ENCODE measurements around the gene DHFR. TPM values are rescaled to one million over a fixed set of nuclear protein-coding genes. Genes with fewer than 3 reads are reported as not detected.

DHFR gene
- polyA plus RNA-seq, 10 donors, result 23.8 to 49.8 (median 38.9) TPM

GRCh38 chr5:80659106-80659505 lies 4.3 kb upstream of the DHFR start:
- no peak for DNase-seq

GRCh38 chr5:80656425-80656824 lies 1.6 kb upstream of the DHFR start:
- peak in 1 of 3 donors; percentile 12 for DNase-seq

DNA sequence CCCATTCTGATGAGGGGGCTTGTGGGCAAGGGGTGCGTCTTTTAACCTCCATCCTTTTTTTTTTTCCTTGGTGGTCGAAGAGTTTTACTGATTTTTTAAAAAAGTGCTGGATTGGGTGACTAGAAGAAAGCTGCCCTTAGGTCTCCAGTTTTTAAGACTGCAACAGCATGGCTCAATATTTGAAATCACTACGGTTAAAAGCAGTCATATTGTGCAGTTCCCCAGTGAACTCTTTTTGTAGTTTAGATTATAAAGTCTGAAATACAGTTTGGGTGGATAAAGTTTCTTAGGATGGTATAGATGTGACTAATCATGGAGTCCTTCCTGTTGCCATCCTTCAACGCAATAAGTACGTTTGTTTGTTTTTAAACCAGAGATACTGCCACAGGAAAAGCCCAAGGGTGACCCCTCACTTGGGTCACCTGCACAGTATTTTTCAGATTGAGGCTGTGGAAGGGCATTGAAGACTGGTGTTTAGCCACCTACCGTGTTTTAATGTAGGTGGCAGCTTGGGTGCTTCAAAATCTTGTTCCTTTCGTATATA lies 520 bp upstream of the DHFR start:
- DNase-seq, result no peak

DNA sequence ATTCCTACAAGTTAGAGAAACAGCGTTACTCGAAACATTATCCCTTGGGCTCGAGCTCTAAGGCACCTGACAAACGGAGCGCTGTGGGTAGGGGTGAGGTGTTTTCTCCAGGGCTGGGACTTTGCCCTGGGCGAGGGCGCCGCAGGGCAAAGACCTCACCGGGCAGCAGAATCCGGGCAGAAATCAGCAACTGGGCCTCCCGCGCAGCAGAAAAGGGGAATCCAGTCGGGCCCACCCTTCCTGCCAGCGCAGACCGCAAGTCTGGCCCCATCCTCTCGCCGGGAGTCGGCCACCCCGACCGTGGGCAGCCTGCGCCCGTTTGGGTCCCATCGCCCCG lies 761 bp downstream of the DHFR start:
- no peak for DNase-seq

DNA sequence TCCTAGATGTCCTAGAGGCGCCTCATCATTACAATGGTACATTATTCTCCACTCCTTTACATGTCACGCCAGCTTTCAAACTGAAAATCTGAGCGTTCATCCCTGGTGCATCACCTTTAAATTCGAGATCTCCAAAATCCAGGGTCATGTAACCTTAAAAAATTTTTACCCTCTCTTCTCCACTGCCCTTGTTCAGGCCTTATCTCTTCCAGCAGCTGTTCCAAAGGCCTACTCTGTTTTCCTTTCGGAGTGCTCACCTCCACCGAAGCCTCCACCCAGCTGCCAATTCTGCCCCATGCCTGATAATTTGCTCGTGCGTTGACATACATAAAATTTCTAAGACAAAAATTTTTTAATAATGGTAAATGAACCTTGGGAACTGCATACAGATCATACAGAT lies 1.3 kb downstream of the DHFR start:
- no peak for DNase-seq

- DNase-seq, result no peak
Observed at GRCh38 chr5:80646926-80647325, 7.9 kb downstream of the DHFR start.

DNA sequence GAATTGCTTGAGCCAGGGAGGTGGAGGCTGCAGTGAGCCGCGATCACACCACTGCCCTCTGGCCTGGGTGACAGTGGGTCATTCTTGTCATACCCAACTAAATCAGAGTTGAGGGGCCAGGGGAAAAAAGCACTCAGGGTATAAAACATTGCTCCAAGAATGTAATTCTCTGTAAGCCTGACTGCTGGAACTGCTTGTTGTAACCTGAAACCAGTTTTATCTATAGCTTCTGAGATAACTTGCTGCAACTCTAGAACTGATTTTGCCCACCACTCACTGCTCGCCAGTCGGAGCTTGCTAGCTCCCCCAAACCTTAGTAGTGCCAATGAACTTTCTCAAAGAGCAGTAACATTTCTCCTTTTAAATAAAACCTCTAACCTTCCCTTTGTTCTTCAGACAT lies 9.9 kb downstream of the DHFR start:
- DNase-seq, result no peak

DNA sequence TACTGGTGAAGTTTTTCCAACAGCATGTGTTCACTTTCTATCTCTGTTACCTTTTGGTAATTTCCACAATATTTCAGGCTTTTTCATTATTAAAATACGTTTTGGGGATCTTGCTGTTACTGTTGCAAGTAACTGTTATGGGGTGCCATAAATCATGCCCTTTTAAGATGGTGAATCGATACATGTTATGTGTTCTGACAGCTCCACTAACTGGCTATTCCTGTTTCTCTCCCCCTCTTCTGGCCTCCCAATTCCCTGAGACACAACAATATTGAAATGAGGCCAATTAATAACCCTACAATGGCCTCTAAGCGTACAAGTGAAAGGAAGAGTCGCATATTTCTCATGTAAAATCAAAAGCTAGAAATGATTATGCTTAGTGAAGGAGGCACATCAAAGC lies 13.4 kb downstream of the DHFR start:
- DNase-seq, result no peak

- no peak for DNase-seq
Observed at GRCh38 chr5:80634193-80634592, 20.6 kb downstream of the DHFR start.

DNA sequence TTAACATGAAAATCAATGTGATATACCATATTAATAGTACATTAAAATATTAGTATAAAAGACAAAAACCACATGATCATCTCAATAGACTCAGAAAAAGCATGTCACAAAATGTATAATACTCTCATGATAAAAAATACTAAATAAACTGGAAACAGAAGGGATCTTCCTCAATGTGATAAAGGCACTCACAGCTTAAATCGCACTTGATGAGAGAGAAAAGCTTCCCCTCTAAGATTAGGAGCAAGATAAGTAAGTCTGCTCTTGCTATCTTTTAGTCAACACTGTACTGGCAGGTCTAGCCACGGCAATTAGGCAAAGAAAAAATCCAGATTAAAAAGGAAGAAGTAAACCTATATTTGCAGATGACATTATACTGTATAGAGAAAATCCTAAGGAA lies 22.1 kb downstream of the DHFR start:
- no peak for DNase-seq

GRCh38 chr5:80631278-80632259 lies 23.2 kb downstream of the DHFR start:
- DNase-seq, result no peak

DNA sequence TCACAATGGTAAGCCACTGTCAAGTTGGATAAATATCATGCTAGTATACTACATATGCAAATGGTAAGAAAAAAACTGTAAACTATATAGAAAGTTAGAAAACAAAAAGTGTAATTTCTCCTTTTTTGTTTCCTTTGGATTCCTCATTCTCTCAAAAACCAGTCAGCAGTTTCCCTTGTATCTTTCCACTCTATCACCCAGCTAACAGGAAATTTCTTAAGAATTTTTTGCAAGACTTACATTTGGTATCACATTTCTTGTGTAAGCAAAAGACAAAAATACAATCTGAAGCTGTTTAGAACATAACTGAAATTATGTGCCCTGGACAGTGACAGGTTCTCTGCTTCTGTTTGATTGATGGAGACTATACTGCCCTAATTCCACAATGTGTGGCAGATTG lies 25.5 kb downstream of the DHFR start:
- no peak for DNase-seq

GRCh38 chr5:80625230-80625629 lies 29.6 kb downstream of the DHFR start:
- no peak for DNase-seq

- DNase-seq, result no peak
Observed at GRCh38 chr5:80623999-80624398, 30.8 kb downstream of the DHFR start.

DNA sequence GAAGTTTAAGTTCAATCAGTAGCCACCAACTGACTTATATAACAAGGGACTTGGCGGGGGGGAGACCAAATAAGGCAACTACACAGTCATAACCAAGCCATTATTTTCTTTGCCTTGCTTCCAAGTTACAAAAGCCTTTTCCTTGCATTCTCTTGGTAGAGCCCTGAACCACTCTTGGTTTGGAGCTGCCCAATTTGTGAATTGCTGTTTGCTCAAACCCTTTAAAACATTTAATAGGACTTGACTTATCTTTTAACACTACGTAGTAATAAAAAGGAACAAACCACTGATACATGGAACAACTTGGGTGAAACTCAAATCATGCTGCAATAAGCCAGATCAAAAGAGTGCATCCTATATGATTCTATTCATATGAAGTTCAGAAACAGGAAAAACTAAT lies 32.0 kb downstream of the DHFR start:
- no peak for DNase-seq

DNA sequence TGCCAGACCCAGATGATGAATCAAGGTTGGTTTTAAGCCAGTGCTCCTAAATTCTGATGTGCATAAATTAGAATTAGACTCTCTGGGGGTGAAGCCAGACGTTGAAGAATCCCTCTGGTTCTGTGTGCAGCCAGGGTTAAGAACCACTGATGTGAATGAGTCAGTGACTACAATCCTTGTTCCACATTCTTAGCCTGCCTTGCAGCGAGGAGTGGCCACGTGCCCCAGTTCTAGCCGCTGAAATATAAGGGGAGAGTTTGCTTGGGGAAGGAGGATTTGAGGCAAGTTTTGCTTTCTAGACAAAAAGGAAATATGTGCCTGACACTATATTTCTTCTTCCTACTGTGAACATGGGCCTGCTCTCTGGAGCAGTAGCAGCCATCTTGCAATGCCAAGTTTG lies 34.6 kb downstream of the DHFR start:
- DNase-seq, result no peak

DNA sequence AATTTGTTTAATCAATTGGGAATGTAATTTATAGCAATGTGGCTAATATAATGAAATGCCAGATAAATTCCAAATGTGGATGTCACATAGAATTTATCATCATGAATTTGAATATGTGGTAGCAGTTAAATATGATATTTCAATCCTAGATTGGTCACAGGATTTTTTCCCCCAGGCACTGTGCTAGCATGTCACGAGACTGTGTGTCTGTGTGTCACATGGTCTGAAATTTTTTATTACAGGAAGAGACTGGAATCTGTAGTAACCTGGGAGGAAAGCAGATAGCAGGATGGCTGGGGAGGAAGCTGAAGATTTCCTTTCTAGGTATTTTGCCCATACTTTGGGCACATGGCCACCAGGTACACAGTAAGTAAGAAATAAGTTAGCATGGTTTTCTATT lies 35.7 kb downstream of the DHFR start:
- no peak for DNase-seq

- no peak for DNase-seq
Observed at GRCh38 chr5:80618438-80618837, 36.3 kb downstream of the DHFR start.

DNA sequence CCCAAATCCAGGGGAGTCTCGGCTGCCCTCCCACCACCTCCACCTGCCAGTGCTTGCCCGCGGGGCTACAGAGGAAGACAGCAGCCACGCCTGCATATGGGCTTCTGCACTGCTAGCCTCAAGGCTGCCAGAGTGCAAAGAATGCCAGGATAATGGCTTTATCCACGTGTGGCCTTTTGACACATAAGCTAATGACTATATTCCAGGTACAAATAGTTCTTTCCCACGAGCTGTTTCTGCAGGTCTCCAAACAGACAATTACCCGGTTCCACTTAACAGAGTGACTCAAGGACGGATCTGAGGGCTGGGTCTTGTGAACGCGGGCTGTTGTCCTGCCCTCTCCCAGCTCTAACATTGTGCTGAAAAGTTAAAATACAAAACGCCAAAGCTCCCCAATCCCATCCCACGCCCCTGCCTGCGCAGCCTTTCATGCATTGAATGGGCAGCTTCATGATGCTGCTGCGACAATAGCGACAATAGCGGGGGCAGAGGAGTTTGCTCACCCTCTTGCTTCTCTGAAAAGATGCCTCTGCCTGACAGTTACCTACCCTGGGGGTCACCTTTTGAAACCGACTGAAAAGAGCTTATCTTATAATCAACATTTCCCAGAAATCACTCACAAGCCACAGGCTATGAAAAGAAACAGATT lies 39.4 kb downstream of the DHFR start:
- no peak for DNase-seq

DNA sequence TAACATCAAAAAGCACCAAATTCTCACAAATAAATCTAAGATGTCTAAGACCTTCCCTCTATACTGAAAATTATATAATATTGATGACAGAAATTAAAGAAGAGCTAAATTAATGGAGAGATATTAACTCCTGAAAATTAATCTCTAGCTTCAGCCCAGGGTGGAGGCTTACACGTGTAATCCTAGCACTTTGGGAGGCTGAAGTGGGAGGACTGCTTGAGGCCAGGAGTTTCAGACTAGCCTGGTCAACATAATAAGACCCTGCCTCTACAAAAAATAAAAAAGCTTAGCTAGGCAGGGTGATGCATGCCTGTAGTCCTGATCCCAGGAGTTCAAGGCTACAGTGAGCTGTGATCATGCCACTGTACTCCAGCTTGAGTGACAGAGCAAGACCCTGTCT lies 45.1 kb downstream of the DHFR start:
- DNase-seq, result no peak

DNA sequence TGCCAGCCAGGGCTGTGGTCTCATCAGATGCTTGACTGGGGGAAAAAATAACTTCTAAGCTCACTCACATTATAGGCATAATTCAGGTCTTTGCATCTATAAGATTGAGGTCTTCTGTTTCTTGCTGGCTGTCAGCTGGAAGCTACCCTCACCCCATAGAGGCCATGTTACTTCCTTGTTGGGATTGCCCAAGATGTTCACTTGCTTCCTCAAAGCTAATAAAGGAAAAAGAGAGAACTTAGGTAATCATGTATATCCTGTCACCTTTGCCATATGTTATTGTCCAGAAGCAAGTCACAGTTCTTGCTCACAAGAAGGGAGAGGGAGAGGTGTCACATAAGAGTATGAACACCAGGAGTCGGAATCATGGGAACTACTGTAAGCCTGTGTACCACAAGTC lies 46.1 kb downstream of the DHFR start:
- DNase-seq, result no peak

- DNase-seq, result peak; percentile 7 to 44 (median 20)
Observed at GRCh38 chr5:80607832-80608231, 47.0 kb downstream of the DHFR start.

DNA sequence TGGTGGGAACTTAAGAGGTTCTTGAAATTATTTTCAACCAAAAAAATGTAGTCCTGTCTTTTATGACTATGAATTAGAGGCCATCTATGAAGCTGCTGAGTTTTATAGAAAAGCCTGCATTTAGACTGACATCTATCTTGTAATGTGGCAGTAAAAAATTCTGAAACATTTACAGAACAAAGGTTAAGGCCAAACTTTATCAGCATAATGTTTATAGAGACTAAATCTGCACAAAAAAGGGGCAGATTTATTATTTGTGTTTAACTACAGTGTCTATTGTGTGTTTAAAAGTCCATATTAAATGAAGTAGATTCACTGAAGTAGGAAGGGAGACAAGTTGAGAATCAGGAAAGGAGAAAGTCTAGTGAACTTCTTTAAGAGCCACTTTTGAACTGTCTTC lies 47.4 kb downstream of the DHFR start:
- no peak for DNase-seq

Measured in muscle of back (tissue), 11 donors.